GM21360 (cell line): ENCODE measurements around the gene SPATA1.
"Not testable (repeated sequence)": the region's sequence is repeated elsewhere in the genome, so short reads cannot be mapped to it uniquely, and the experiment has no call there.

ENCODE experiments used
- ATAC-seq: cut with Tn5 transposase; IDR thresholded peaks from one replicate; pipeline ENCODE4 v1.9.1; 2021; ENCODE audit warnings: mild to moderate bottlenecking, moderate library complexity; ENCODE audit not compliant: unreplicated experiment

SPATA1 gene

DNA sequence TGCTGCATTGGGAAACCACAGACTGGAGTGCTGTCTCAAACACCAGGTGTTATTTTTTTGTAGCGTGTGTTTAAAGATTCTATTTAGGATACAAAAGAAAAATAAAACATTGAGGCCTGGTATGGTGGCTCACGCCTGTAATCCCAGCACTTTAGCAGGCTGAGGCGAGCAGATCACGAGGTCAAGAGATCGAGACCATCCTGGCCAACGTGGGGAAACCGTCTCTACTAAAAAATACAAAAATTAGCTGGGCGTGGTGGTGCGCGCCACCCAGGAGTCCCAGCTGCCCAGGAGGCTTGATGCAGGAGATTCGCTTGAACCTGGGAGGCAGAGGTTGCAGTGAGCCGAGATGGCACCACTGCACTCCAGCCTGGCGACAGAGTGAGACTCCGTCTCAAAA lies 1.7 kb downstream of the SPATA1 start:
- ATAC-seq = not testable (repeated sequence)

DNA sequence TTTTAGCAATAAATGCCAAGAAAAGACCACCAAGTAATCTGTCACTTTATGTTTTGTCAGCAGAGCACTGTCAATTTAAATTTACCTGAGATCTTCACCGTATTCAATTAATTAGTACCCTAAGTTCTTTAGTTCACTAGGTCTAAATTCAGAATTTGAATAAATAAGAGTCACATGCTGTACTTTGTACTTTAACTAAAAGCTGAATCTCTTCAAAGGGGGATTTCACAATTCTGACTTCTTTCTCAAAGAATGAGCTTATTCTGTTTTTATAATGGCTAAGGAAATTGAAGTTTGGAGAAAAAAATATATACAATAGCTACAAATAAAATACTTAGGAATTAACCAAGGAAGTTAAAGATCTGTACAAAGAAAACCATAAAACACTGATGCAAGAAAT lies 2.3 kb downstream of the SPATA1 start:
- no peak for ATAC-seq

DNA sequence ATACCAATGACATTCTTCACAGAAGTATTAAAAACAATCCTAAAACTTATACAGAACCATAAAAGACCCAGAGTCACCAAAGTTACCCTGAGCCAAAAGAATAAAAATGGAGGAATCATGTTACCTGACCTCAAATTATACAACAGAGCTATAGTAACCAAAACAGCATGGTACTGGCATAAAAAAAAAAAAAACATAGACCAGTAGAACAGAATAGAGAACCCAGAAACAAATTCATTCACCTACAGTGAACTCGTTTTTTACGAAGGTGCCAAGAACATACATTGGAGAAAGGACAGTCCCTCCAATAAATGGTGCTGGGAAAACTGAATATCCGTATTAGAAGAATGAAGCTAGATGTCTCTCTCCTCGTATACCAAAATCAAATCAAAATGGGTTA lies 2.8 kb downstream of the SPATA1 start:
- no peak for ATAC-seq

DNA sequence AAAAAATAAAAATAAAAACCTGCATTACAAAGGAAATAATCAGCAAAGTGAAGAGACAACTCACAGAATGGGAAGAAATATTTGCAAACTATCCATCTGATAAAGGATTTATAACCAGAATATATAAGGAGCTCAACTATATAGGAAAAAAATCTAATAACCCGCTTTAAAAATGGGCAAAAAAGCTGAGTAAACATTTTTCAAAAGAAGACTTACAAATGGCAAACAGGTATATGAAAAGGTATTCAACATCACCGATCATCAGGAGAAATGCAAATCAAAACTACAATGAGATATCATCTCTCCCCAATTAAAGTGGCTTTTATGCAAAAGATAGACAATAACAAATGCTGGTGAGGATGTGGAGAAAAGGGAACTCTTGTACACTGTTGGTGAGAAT lies 4.0 kb downstream of the SPATA1 start:
- ATAC-seq = no peak

DNA sequence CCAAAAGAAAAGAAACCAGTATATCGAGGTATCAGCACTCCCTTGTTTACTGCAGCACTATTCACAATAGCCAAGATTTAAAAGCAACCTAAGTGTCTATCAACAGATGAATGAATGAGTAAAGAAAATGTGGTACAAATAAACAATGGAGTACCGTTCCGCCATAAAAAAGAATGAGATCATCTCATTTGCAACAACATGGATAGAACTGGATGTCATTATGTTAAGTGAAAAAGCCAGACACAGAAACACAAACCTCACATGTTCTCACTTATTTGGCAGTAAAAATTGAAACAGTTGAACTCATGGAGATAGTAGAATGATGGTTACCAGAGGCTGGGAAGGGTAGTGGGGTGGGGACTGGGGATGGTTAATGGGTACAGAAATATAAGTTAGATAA lies 4.5 kb downstream of the SPATA1 start:
- no peak for ATAC-seq

DNA sequence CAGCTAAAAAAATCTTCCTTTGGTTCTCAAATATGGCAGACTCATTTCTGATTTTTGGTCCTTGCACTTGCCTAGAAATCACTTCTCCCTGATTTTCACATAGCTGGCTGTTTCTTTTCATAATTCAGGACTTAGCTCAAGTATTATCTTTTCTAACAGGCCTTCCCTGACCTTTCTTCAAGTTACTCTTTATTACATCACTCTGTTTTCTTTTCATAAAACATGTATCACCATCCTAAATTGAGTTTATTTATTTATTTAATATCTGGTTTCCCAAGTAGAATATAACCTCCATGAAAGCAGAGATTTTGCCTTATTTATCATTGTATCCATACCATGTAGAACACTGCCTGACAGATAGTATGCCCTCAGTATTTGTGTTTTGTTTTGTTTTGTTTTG lies 18.4 kb downstream of the SPATA1 start:
- ATAC-seq = no peak

DNA sequence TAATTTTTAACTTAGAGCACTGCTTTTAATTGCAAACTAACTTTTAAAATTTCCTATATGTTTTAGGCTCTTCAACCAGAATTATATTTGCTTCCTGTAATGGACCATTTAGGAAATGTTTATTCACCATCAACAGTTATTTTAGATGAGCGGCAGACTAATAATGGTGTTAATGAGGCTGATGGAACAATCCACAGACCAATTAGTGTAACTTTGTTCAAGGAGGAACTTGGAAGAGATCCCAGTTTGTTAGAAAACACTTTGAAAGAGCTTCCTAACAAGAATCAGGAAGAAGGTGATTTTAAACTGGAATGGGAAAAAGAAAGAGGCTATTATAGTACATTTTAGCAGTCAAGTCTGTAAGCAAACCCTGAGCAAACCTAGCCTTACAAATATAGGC lies 19.6 kb downstream of the SPATA1 start:
- no peak for ATAC-seq

DNA sequence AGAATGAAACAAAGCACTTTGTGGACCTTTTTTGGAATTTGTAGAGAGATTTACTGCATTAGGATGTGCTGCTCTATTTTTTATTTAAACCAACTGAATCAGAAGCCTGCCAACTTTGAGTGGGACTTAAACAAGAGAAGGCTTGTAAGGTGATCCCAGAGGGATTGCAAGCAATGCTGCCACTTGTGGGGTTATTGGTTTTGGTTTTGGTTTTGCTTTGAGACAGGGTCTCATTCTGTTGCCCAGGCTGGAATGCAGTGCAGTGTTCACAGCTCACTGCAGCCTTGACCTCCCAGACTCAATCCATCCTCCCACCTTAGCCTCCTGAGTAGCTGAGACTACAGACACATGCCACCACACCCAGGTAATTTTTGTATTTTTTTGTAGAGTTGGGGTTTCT lies 32.4 kb downstream of the SPATA1 start:
- no peak for ATAC-seq

DNA sequence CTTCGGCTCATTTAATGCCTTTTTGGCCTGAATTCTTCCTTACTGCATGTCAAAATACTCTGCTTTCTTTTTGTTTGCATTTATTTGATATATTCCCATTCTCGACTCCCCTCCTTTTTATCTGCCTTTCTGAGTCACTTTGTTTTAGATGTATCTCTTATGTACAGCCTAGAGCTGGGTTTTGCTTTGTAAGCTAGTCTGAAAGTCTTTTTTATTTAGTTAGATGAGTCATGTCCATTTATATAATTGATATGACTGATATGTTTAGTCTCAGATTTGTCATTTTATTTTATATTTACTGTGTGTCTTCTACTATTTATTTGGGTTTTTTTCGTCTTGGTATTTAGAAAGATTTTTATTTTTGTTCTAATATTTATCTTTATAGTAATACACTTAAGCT lies 33.8 kb downstream of the SPATA1 start:
- ATAC-seq = no peak

DNA sequence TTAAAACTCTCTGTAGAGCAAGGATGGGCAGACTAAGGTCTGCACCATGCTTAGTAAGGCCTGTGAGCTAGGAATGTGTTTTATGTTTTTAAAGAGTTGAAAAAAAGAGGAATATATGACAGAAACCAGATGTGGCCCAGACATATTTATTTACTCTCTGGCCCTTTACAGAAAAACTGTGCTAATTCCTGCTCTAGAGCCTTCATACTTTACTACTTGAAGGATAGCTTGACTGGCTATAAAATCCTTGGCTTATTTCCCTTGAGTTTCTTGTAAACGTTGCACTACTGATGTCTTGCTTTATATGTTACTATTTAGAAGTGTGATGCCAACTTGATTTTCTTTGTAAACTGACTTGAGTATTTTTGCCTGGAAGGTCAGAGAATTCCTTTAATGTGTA lies 34.6 kb downstream of the SPATA1 start:
- ATAC-seq = no peak

DNA sequence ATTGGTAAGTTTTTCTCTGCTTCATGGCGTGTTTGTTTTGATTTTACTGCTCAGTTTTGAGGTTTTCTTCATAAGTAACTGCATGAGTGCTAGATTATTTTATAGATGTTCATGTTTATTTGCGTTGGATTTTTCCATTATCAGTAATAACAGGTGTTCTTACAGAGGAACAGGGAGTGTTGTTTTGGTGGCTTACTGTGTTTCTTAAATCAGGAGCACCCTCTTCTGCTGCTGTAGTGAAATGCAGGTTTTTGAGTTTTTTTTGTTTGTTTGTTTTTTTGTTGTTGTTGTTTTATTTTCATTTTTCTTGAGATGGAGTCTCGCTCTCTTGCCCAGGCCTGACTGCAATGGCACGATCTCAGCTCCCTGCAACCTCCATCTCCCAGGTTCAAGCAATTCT lies 35.5 kb downstream of the SPATA1 start:
- ATAC-seq = no peak

DNA sequence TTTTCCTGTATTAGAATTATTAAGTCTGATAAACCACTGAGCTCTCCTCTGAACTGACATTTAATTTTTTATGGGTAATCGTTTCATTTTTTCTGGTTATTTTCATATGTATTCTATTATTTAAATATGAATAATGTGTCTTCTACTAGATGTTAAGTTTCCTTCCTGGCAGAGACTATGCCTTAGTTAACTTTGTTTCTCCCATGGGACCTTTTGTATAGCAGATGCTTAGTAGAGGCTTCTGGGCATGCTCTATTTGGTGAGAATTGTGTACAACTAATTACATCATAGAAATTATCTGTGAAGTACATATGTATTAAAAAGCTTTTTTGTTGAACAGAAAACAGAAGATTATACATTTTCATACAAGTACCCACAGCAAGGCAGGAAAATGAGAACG lies 44.6 kb downstream of the SPATA1 start:
- ATAC-seq = no peak

DNA sequence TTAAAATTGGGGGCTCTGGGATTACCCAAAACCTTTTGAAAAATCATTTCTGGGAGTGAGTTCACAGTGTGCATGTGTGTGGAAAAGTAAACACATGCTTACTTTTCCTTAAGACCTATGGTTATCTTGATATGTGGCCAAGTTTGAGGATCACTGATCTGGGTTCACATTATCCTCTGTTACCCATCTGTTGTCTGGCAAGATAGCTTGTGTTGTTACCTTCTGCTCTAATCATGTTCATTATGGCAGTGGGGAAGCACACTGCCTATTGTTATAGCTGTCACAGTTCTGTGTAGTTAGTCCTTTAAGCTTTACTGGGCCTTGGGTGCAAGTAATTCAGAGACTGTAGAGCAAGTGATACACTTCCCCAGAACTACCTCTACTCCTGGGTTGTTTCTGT lies 63.0 kb downstream of the SPATA1 start:
- no peak for ATAC-seq

DNA sequence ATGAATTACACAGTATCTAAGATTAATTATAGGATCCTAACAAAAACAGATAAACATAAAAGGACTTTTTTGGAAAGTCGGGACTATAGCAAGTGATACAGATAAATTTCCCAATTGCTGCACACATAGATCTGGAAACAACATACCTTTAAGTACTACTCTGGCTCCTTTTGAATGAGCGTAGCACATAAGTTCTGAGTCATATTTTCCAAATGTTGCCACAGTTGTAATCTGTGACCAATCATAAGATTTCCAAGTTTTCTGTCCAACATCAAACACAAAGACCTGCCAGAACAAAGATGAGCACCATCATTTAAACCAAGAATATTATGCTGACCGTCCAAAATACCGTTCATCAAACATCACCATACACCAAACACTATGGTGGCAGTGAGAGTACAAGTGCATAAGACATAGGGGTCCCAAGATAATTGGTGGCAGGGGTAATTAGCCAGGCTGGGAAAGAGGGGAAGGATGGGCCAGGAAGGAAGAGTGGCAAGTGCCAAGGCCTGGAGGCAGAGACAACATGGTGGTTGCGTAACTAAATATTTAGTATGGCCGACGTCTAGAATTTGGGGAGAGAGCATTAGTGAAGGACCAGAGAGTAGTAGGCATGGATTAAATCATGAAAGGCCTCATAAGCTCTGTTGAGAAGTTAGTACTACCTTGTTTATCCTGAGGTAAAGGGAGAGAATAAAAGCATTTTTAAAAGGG lies 64.4 kb downstream of the SPATA1 start:
- ATAC-seq = no peak

DNA sequence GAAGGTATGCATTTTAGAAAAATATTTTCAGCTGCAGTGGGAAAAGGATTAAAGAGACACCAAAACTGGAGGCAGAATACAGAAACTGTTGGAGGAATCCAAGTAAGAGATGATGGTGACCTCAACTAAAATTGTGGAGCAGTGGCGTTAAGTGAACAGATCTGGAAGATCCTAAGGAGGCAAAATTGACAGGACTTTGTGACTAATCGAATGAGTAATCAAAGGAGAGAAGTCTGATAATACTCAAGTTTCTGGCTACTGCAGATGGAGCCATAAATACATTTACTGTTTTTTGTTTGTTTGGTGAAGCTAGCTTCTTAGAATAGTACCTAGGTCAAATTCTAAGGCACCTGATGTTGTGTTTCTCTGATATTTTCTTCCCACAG lies 65.0 kb downstream of the SPATA1 start:
- no peak for ATAC-seq

DNA sequence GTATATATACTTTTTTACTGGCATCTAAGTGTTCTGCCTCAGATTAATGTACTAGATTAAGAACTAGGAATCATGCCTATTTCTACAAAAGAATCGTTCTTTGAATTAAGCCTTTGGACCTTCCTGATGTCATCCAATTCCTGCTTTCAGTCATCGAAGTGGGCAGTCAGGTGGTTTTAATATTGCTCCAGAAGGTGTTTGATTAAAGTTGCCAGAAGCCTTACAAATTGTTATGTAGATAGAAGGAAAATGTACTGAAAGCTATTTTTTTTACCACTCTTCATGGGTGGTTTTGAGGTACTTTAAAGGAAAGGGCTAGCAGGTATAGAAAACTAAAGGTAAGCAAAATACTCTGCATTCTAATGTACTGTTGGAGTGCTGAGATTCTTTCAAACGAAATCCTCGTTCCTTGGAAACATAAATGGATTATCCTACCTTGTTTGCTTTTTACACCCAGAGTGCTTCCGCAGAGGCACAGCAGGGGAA lies 67.3 kb downstream of the SPATA1 start:
- no peak for ATAC-seq

DNA sequence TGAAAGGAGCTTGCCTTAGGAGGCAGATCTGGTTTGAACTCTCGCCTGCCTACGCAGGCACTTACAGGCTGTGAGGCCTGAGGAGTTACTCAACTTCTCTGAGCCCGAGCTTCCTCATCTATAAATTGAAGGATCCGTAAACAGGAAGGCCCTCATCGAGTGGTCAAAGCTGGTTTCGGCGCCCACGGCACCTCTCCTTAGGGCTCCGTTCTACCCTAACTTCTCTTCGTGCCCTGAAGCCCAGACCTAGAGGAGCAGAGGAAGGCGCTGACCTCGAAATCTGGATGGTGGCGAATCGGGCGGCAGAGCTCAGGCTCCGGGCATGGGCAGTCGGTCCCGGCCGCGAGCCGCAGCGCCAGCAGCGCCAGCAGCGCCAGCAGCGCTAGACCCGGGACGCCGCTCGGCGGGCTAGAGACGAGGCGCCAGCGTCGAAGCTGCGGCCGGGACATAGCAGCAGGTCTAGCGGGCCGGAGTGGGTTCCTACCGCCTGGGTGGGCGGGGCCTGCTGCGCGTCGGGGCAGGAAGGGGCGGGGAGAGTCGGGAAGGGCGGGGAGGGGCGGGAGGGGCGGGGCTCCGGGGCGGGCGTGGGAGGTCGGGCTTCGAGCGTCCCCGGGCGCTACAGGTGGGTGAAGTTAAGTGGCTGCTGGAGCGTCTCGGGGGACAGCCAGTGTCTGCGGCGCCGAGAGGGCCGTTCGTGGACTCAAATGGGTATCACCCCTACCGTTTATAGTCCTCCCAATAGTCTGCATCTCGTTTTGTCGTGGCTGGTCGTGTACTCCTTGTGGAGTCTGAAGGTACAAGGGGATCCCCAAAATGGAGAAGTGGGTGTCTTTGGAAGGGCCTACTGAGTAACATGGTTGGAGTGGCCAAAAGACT lies 68.0 kb downstream of the SPATA1 start, which contains the start of gene CTBS:
TSS of gene CTBS (minus strand) at position 474 of the 876 bp plus-strand sequence. CDS start at position 449, 25 bp downstream.
- peak; percentile 83 for ATAC-seq

DNA sequence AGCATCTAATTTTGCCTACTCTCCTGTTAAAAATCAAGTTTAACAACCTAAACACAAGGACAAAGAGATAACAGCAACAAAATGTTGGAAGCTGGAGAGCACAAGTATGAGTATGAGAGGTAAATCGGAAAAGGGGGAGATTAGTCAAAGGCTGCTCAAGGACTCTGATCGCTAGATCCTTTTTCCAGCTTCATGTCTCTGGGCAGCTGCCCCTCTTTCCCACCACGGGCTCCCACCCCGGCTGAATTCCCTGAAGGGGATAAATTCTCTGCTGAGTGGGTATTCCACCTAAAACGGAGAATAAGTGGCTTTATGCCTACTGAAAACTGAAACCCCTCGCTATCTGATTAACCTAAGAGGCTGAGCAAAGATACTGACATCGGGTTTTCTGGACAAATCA lies 68.8 kb downstream of the SPATA1 start:
- no peak for ATAC-seq

DNA sequence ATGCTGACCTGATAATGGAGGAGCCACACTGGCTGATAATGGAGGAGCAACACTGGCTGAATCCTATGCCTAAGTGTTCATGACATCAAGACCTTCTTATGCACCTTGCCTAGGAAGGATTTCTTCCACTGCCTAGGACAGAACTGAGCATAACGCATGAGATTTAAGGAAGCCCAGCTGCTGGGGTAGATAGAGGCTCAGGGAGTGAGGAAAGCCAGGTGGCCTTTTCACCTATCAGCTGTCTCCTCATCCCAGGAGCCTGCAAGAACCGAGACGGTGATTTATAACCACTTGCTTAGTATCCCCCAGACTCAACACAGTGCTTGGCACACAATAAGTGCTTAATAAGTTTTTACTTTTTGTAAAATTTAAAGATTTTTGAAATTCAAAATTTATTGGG lies 75.5 kb downstream of the SPATA1 start:
- ATAC-seq = no peak

DNA sequence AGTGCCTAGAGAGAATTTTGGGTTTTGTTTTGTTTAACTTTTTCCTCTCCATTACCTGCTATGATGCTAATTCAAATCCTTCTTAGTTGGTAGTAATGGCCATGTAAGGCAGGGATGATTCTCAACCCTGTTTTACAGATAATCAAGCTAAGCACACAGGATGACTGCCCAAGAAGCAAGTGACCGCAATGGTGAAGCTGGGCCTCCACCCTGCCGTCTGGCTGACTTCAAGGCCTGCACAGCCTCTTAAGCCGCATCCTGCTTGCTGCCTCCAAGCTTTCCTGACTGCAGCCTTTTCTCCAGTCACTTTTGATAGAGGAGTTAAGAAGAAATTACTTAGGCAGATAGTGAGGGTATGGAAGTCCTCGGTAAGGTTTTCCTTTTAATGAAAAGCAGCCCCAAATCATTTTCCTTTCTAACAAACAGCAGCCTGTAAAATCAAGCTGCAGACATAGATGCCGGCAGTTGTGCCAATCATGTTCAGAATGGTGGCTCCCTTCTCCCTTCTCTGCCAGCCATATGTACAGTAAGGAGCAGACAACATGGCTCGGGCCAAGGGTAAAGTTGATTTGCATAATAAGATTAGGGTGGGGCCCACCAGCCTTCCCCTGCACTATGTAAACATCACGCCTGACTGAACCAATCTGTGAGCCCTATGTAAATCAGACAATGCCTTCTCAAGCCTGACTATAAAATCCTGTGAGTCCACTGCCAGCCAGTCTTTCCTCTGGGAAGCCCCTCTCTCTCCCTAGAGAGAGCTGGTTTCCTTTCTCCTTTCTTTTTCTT lies 76.8 kb downstream of the SPATA1 start:
- ATAC-seq = no peak

DNA sequence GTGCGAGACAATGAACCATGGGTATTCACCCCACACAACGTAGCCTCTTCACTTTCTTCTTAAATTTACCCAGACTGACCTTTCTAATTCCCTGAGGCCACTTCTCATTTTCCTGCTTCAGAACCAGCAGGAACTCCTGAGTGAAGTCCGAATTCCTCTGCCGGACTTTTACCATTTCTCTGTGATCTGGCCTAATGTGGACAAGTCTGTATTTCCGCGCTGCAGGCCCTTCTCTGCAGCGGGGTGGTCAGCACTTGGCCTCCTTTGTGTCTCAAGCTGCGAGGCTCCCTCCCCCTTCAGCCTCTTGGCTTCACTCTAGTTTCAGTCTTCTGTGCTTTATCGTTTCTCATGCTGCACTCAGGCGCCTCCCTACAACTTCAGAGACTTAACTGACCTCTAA lies 77.5 kb downstream of the SPATA1 start:
- no peak for ATAC-seq
